Raji (cell line): Measurements from ENCODE around the gene ZNF792.

ENCODE experiments used
- POLR2A ChIP-seq: IDR thresholded peaks from 2 replicates; pipeline ENCODE4 v1.6.1; 2011; ENCODE audit warnings: low read depth, low read length, control low read depth; ENCODE audit not compliant: insufficient read depth

Gene ZNF792

DNA sequence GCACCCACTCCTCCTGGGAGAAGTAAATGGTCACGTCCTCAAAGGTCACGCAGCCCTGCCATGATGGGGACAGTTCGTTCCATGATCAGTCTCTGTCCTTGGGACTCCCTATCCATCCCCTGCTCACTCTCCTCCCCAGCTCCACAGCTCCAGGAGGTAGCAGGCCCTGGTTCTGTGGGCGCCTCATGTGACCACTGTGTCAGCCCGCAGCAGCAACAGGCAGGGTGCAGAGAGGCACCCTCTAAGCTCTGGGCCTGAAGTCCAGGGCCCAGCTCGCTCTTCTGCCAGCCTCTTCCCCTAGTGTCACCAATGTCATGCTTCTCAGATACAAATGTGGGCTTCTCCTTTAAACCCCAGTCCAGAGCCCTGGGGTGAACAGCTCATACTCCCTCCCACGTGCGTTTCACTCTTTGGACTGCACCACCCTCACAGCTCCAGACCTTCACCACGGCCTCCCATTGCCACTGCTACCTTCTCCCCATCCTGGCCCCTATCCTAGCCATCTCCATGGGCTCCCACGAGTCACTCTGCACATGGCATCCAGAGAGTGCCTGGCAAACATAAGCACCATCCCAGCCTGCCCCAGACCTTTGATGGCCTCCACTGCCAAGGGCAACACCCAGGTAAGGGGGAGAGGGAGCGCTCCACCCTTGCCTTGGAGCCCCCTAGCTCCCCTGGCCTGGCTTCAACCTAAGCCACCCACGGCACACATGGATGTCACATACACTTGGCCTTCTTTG, 2.9 kb downstream of the ZNF792 start:
- no peak for TF ChIP-seq POLR2A

DNA sequence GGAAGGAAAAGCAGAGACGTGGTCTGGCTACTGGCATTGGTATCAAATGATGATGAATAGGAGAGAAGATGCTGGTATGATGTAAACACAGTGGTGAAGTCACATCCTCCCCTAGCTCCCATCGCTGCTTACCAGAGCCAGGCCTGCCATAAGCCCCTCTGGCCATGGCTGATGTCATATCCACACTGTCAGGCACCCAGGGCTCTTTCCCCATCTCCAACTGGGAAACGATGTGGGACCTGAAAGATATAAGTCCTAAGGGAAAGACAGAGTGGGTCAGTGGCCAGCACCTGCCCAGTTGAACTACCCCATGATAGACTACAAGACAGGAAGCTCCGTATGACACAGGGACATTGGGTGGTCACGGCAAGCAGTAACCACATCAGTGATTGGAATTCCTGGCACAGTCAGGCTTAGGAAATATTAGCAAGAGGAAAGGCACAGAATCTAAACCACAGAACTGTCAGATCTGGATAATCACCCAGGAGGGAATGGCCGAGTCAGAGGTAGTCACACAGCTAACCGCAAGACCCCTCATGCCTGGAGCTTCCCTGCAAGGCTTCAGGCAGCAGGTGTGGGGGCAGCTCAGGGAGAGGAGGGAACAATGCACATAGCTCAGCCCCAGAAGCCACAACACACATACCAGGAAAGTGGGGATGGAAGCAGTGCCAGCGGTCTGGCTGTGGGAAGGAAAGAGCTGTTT, 3.8 kb downstream of the ZNF792 start:
- no peak for TF ChIP-seq POLR2A

DNA sequence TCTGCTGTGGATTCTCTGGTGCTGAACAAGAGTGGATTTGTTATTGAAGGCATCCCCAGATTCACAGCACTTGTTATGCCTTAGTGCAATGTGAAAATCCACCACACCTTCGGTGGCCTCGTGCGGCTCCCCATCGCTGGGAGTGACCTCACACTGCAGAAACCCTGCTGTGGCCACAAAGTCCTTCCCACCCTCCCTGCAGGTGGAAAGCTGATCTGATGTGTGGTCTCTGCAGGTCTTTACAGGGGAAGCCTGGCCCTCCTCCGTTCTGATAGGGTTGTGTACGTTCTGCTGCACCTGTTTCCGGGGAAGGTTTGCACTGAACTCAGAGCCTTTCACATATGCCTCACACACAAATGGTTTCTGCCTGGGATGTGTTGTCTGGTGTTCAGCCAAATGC, 5.0 kb downstream of the ZNF792 start:
- TF ChIP-seq POLR2A = no peak

DNA sequence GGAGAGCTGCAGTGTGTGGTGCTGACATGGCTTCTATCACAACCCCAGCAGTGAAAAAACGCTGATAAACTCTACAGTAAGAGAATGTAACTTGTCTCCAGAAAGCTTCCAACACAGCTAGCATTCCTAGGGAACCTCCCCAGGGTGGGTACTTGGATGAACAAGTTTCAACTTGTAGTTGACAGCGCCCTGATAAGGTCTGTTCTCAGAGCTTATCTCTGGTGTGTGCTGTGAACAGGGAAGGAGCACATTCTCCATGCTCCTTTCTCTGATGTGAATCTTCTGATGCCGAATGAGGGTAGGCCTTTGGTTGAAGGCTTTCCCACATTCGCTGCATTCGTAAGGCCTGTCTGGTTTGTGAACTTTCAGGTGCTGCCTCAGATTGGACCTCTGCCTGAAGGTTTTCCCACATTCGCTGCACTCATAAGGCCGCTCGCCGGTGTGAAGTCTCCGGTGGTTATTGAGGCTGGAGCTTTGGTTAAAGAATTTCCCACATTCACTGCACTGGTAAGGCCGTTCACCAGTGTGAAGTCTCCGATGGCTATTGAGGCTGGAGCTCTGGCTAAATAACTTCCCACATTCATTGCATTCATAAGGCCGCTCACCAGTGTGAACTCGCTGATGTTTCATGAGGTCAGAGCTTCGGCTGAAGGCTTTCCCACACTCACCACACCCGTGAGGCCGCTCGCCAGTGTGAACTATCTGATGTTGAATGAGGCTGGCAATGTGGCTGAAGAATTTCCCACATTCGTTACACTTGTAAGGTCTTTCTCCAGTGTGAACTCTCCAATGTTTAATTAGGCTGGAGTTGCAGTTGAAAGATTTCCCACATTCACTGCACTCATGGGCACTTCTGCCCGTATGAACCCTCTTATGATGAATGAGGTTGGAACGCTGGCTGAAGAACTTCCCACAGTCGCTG, 5.9 kb downstream of the ZNF792 start:
- TF ChIP-seq POLR2A = no peak

DNA sequence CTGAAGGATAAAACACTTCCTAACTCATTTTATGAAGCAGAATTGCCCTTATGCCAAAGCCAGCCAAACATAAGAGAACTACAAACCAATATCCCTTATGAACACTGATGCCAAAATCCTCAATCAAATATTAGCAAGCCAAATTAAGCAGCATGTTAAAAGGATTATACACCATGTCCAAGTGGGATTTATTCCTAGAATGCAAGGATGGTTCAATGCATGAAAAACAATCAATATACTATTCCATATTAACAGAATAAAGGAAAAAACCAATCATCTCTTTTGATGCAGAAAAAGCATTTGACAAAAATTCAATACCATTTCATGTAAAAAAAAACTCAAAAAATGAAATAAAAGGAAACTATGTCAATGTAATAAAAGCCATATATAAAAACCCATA, 10.9 kb downstream of the ZNF792 start:
- no peak for TF ChIP-seq POLR2A

DNA sequence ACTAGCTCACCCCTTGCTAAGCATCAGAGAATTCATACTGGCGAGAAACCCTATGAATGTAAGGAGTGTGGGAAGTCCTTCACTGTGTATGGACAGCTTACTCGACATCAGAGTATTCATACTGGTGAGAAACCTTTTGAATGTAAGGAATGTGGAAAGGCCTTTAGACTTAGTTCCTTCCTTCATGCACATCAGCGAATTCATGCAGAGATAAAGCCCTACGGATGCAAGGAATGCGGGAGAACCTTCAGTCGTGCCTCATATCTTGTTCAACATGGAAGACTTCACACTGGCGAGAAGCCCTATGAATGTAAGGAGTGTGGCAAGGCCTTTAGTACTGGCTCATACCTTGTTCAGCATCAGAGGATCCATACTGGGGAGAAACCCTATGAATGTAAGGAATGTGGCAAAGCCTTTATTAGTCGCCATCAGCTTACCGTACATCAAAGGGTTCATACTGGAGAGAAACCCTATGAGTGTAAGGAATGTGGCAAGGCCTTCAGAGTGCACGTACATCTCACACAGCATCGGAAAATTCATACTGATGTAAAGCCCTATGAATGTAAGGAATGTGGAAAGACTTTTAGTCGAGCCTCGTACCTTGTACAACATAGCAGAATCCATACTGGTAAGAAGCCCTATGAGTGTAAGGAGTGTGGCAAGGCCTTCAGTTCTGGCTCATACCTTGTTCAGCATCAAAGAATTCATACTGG, 20.0 kb downstream of the ZNF792 start:
- no peak for TF ChIP-seq POLR2A

DNA sequence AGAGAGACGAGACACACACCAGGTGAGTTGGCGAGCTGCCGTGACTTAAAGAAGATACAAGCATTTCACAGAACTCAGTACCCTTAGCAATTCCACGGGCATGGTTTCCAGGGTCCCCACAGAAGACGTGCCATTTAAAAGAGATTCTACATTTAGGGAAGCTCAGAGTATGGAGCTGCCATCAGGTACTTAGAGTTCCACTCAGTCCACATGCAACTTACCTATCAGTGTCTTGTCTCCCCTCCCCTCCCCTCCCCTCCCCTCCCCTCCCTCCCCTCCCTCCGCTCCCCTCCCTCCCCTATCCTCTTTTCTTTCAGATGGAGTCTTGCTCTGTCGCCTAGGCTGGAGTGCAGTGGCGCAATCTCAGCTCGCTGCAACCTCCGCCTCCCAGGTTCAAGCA, 25.1 kb downstream of the ZNF792 start:
- TF ChIP-seq POLR2A = no peak

DNA sequence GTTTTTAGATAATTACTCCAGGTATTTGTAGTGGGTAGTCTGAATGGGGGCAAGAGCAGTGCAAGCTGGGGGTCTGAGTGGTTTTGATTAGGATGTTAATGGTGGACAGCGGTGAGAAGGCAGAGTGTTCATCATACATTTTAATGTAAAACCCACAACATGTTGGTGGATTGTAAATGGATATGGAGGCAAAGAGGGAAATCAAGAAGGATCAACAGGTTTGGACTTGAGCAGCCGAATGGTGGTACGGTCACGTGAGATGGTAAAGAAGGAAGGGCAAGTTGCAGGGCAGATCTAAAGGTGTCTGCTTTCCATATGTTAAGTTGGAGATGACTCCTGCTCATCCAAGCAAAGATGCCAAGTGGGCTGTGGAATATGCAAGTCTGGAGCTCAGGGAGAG, 27.8 kb downstream of the ZNF792 start:
- no peak for TF ChIP-seq POLR2A

DNA sequence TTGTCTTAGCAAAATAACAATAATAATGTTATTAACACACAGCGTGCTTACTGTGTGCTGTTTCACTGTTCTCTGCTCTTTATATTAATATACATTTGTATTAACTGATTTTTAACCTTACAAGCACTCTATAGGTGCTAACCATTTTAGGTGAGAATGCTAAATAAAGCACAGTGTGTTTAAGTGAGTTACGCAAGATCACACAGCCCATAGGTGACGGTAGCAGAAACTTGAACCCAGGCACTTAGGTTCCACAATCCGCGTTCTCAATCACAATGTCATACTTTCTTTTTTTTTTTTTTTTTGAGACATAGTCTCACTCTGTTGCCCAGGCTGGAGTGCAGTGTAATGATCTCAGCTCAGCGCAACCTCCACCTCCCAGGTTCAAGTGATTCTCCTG, 31.5 kb downstream of the ZNF792 start:
- TF ChIP-seq POLR2A = no peak

DNA sequence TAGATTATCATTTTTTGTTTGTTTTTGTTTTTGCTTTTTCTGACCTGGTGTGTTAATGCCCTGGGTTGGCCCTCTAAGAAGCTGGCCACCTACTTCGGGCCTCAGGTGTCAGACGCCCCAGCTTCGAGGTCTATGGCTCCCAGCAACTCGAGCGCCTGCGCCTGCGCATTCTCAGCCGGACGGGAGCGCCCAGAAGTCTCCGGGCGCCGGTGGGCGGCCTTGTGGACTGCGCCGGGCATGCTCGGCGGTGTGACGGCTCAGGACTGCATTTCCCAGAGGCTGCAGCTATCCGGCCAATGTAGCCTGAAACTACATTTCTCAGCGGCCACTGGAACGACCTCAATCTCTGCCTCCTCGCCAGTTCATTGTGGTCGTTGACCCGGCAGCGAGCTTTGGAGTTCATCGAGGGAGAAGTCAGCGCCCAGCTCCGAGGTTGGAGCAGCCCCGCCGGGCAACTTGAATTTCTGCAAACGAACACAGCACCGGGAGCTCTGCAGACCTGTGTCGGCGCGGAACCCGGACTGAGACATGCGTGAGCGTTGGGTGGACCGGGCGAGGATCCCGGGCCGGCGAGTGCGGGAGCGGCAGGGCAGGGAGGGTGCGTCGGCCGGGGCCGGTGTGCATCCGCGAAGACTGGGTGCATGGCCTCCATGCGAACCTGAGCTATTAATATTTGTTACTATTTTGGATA, 37.2 kb downstream of the ZNF792 start, which contains the start of gene ZNF30:
ZNF30 (plus strand) TSS at position 219 of the 691 bp plus-strand sequence. CDS start 3,045 bp downstream, outside the sequence.
- TF ChIP-seq POLR2A = no peak

DNA sequence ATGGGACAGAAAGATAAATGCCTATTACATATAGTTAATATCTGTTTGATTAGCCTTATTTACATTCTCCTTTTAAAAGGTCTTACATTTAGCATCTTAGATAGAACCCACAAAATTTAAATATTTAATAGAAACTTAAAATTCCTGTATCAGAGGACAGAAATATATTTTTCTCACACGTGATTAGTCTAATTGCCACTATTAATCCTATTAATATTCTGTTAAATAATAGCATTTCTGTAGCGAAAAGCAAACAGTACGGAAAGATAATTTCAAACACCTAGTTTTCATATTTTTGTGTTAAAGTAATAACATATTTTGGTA, 37.7 kb downstream of the ZNF792 start:
- no peak for TF ChIP-seq POLR2A

DNA sequence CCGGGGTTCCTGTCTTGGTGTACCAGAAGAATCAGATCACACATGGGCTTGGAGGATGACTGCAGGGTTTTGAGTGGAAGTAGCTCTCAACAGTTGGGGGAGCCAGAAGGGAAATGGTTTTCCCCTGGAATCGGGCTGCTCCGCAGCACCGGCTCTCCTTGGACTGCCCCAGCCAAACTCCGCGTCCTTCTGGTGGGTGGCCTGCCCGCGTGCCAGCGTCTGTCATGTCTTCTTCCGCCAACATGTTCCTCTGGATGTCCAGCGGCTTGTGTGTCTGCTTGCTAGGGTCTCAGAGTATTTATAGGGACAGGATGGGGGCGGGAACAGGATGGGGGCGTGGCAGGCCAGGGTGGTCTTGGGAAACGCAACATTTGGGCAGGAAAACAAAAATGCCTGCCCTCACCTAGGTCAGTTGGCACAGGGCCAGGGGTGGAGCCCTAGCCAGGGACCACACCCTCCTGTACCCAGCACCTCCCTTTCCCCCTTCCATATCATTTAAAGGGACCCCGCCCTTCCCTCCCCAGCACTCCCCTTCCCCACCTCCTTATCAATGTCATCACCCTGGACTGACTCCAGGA, 38.7 kb downstream of the ZNF792 start:
- no peak for TF ChIP-seq POLR2A

DNA sequence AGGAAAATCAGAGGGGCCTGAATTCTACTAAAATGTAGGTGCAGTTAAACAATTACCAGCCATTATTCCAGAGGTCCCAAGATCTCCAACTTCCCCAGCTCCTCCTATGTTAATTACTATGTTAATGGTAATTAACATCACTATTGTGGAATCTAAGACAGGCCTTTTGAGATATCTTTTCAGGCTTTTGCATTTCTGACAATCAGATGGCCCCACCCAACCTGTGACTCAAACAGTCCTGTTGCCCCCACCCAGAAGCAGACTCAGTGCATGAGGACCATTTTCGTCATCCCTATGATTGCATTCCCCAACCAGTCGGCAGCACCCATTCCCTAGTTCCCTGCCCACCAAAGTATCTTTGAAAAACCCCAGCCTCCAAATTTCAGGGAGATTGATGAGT, 45.8 kb downstream of the ZNF792 start:
- TF ChIP-seq POLR2A = no peak

DNA sequence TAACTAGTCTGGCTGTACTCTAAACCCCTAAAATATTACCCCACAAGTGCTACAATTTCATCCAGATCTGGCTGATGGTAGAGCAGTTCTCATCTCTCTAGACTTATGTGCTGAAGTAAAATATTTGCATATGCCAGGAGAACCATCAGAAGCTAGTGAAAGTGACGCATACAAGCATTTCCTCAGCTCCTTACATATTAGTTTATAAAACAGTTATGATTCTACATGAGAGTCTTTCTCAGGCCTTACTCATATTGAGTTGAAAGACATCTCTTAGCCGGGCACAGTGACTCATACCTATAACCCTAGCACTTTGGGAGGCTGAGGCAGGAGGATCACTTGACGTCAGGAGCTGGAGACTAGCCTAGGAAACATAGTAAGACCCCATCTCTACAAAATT, 53.3 kb downstream of the ZNF792 start:
- no peak for TF ChIP-seq POLR2A
